Tibial artery (tissue), 4 donors: ENCODE measurements around the gene PELO.

Source experiments
- DNase-seq, 2 donors: peaks; one replicate each; pipeline ENCODE4 v3.0.0-alpha.2; 2019
- H3K27ac ChIP-seq, 2 donors: fragments of 200-600 bp; sonication (generic) in 1 of 2; 1 replicate in 1 of 2; 2 replicates in 1 of 2; pipeline ENCODE4 v1.5.1; 2018 to 2019; ENCODE audit warnings: mild to moderate bottlenecking in 1 of 2
- H3K27me3 ChIP-seq, 2 donors: fragments of 200-600 bp; sonication (generic) in 1 of 2; one replicate each; pipeline versions ENCODE4 v1.5.1 to v1.6.0; 2016 to 2019
- H3K36me3 ChIP-seq, 3 donors: fragments of 200-600 bp; sonication (generic) in 2 of 3; one replicate each; pipeline ENCODE4 v1.5.1; 2016 to 2019; ENCODE audit warnings: mild to moderate bottlenecking in 2 of 3
- H3K4me1 ChIP-seq, 4 donors: fragments of 200-600 bp; sonication (generic) in 2 of 4; 1 replicate in 3 of 4; 2 replicates in 1 of 4; pipeline ENCODE4 v1.5.1; 2016 to 2019
- H3K4me3 ChIP-seq, 2 donors: fragments of 200-600 bp; sonication (generic) in 1 of 2; 1 replicate in 1 of 2; 2 replicates in 1 of 2; pipeline ENCODE4 v1.5.1; 2018 to 2019; ENCODE audit warnings: mild to moderate bottlenecking in 2 of 2
- H3K9me3 ChIP-seq, 3 donors: fragments of 200-600 bp; sonication (generic) in 1 of 3; one replicate each; pipeline ENCODE4 v1.5.1; 2016 to 2019
- CTCF ChIP-seq, 2 experiments: fragments of 200-600 bp in 1 of 2; fragments of 450-650 bp in 1 of 2; IDR thresholded peaks; one replicate each; pipeline ENCODE4 v1.5.1; 2017 to 2019; ENCODE audit warnings: antibody characterized with exemption in 2 of 2, mild to moderate bottlenecking in 1 of 2, moderate library complexity in 1 of 2
- intact Hi-C: fragments of 100-400 bp; cut with DNase I; formaldehyde crosslinking; loops from one replicate; pipeline ENCODE4 v1.15.0; 2023; ENCODE audit warnings: low total_unique reads

PELO gene

GRCh38 chr5:52805615-52806014 is 17.9 kb downstream of the PELO start:
- Histone ChIP-seq H3K36me3 (peaks cover 0 to 6% (median 0%) of the 10 kb centered on the region in 3 donors), H3K4me1 (peaks cover 5 to 92% (median 41%) of the 10 kb centered on the region in 4 donors), H3K27me3 (no peaks in the 10 kb centered on the region), H3K9me3 (no peaks in the 10 kb centered on the region), H3K27ac (peak overlapping the region; percentile 87 to 95), H3K4me3 (no peak overlapping the region)
- DNase-seq: no peak
- intact Hi-C loops: no loop called here
- TF ChIP-seq CTCF (IDR thresholded peaks at IDR 0.05): no peak

- TF ChIP-seq CTCF (IDR thresholded peaks at IDR 0.05): no peak
- Histone ChIP-seq H3K4me1 (peaks cover 10 to 98% (median 44%) of the 10 kb centered on the region in 4 donors), H3K9me3 (no peaks in the 10 kb centered on the region), H3K4me3 (no peak overlapping the region), H3K36me3 (no peaks in the 10 kb centered on the region), H3K27me3 (no peaks in the 10 kb centered on the region), H3K27ac (peak overlapping the region; percentile 87 to 95)
- intact Hi-C loops: no loop called here
- no peak for DNase-seq
Observed at GRCh38 chr5:52807037-52807436, 19.3 kb downstream of the PELO start.

GRCh38 chr5:52807723-52808122 is 20.0 kb downstream of the PELO start:
- no peak for DNase-seq
- Histone ChIP-seq H3K27me3 (no peaks in the 10 kb centered on the region), H3K36me3 (no peaks in the 10 kb centered on the region), H3K4me1 (peaks cover 10 to 100% (median 43%) of the 10 kb centered on the region in 4 donors), H3K4me3 (no peak overlapping the region), H3K9me3 (no peaks in the 10 kb centered on the region), H3K27ac (peak overlapping the region; percentile 74 to 95)
- intact Hi-C loops: no loop called here
- no peak for TF ChIP-seq CTCF (IDR thresholded peaks at IDR 0.05)

- no peak for DNase-seq
- TF ChIP-seq CTCF (IDR thresholded peaks at IDR 0.05): no peak
- Histone ChIP-seq H3K4me3 (no peak overlapping the region), H3K36me3 (no peaks in the 10 kb centered on the region), H3K27me3 (no peaks in the 10 kb centered on the region), H3K27ac (peak overlapping the region; percentile 74 to 95), H3K9me3 (no peaks in the 10 kb centered on the region), H3K4me1 (peaks cover 10 to 100% (median 44%) of the 10 kb centered on the region in 4 donors)
- intact Hi-C loops: no loop called here
Observed at GRCh38 chr5:52808316-52808901, 20.7 kb downstream of the PELO start.

- Histone ChIP-seq H3K4me3 (peak overlapping the region in 1 of 2 donors; percentile 15), H3K27me3 (no peaks in the 10 kb centered on the region), H3K36me3 (no peaks in the 10 kb centered on the region), H3K27ac (peak overlapping the region; percentile 74 to 95), H3K4me1 (peaks cover 10 to 100% (median 58%) of the 10 kb centered on the region in 4 donors), H3K9me3 (no peaks in the 10 kb centered on the region)
- intact Hi-C loops: no loop called here
- TF ChIP-seq CTCF (IDR thresholded peaks at IDR 0.05): no peak
- DNase-seq: no peak
Observed at GRCh38 chr5:52809884-52810283, 22.2 kb downstream of the PELO start.
